ENCODE results near the gene CITED2.

DNA sequence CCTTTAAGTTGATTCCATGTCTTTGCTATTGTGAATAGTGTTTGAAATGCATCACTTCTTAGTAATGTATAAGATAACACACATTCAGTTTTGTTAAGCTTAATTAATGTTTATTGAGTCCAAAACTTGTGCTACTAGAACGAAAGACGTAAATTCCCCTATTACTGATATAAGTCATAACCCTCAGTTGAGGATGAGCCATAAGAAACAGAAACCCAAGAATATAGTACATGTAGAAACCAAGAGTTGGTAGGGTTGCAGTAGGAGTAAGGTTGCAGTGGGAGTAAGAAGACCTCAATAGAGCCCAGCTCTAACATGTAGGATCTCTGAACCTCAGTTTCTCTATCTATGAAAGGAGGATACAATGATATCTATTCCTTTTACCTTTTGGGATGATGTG, 19.3 kb downstream of the CITED2 start:
- TF ChIP-seq, protein P1, sequence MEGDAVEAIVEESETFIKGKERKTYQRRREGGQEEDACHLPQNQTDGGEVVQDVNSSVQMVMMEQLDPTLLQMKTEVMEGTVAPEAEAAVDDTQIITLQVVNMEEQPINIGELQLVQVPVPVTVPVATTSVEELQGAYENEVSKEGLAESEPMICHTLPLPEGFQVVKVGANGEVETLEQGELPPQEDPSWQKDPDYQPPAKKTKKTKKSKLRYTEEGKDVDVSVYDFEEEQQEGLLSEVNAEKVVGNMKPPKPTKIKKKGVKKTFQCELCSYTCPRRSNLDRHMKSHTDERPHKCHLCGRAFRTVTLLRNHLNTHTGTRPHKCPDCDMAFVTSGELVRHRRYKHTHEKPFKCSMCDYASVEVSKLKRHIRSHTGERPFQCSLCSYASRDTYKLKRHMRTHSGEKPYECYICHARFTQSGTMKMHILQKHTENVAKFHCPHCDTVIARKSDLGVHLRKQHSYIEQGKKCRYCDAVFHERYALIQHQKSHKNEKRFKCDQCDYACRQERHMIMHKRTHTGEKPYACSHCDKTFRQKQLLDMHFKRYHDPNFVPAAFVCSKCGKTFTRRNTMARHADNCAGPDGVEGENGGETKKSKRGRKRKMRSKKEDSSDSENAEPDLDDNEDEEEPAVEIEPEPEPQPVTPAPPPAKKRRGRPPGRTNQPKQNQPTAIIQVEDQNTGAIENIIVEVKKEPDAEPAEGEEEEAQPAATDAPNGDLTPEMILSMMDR (IDR thresholded peaks at IDR 0.05): no peak
- TF ChIP-seq POLR2AphosphoS5 (IDR thresholded peaks at IDR 0.05) (no peak), EP300 (IDR thresholded peaks at IDR 0.05) (no peak)
